IPS-18a (cell line): Measurements from ENCODE around the gene SERPINI1.

ENCODE experiments used
- H3K27ac ChIP-seq: one replicate; pipeline ENCODE4 v1.5.1; 2013; ENCODE audit warnings: low read length
- H3K27me3 ChIP-seq: one replicate; pipeline ENCODE4 v1.6.1; 2013; ENCODE audit warnings: mild to moderate bottlenecking, low read length; ENCODE audit not compliant: control insufficient read depth, insufficient read depth
- H3K36me3 ChIP-seq: one replicate; pipeline ENCODE4 v1.6.1; 2013; ENCODE audit warnings: low read depth, low read length; ENCODE audit not compliant: control insufficient read depth
- H3K4me1 ChIP-seq: one replicate; pipeline ENCODE4 v1.6.1; 2013; ENCODE audit warnings: low read depth, low read length; ENCODE audit not compliant: control insufficient read depth
- H3K4me3 ChIP-seq: one replicate; pipeline ENCODE4 v1.5.1; 2013; ENCODE audit warnings: low read length
- H3K9ac ChIP-seq: one replicate; pipeline ENCODE4 v1.6.1; 2013; ENCODE audit warnings: mild to moderate bottlenecking, low read length, moderate library complexity
- H3K9me3 ChIP-seq: one replicate; pipeline ENCODE4 v1.6.1; 2013; ENCODE audit warnings: low read depth, low read length; ENCODE audit not compliant: control insufficient read depth

Gene SERPINI1

DNA sequence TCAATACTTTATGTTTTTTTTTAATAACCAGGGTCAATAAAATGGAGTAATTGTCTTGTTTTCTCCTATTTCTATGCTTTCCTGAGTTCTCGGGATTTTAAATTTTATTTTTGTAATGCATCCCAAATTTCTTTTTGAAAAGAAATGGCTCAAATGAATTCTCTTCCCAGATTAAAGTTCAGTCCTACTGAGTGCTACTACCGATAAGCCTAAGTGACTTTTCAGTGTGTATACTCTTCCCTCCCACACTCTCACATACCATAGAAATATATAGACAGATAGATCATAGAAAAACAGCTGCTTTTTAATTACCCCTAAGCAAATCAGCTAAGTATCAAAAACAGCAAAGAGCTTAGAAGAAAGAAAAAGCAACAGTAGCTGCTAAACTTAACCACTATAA lies 1.5 kb downstream of the SERPINI1 start:
- Histone ChIP-seq H3K9me3 (no peaks in the 10 kb centered on the region), H3K4me1 (peaks cover 25% of the 10 kb centered on the region), H3K4me3 (peak overlapping the region; percentile 95), H3K27me3 (no peaks in the 10 kb centered on the region), H3K27ac (no peak overlapping the region), H3K9ac (no peak overlapping the region), H3K36me3 (no peaks in the 10 kb centered on the region)

DNA sequence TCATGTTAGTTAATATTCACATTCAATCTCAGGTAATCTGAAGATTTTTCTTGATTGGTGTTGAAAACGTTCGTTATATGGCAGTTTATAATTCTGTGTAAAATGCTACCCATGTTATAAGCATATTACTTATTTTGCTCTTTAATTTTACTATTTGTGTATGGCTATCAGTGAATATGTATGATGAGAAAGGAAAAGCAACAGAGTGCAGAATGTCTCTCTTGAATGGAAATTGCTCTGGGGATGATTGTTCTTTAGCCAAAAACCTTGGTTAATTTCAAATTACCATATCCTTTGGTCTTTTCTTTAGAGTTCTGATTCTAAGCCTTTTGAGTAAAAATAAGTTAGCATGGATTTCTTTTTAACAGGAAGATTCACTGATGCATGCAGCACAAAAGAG lies 2.5 kb downstream of the SERPINI1 start:
- Histone ChIP-seq H3K27me3 (no peaks in the 10 kb centered on the region), H3K36me3 (no peaks in the 10 kb centered on the region), H3K27ac (no peak overlapping the region), H3K9ac (no peak overlapping the region), H3K9me3 (no peaks in the 10 kb centered on the region), H3K4me3 (no peak overlapping the region), H3K4me1 (peaks cover 17% of the 10 kb centered on the region)

DNA sequence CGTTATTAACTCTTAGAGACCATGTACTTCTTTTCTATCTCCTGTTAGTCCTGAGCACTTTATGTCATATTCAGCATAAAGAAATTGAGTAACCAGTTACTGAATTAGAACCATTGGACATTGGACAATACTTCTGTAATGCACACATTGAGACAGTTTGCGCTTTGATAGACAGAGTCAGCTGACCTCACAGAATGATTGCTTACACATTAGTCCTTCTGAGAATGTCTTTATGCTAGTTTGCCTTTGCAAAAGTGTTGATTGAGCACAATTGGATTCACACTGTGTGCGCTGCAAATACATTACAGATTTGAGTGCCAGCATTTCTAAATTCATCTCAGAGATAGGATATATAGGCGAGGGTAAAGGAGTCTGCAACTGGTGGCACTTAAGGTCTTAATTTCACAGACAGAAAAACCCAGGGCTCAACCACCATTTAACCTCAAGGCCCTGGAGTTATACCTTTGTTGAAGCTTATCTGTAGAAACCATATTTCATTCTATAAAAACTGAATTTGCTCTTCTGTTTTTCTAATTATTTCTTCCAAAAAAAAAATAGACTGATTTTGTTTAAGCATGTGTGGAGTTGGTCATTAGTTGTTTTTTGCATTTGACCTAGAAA lies 3.8 kb downstream of the SERPINI1 start:
- Histone ChIP-seq H3K4me3 (no peak overlapping the region), H3K4me1 (peaks cover 10% of the 10 kb centered on the region), H3K9ac (no peak overlapping the region), H3K27ac (no peak overlapping the region), H3K36me3 (no peaks in the 10 kb centered on the region), H3K27me3 (no peaks in the 10 kb centered on the region), H3K9me3 (no peaks in the 10 kb centered on the region)

DNA sequence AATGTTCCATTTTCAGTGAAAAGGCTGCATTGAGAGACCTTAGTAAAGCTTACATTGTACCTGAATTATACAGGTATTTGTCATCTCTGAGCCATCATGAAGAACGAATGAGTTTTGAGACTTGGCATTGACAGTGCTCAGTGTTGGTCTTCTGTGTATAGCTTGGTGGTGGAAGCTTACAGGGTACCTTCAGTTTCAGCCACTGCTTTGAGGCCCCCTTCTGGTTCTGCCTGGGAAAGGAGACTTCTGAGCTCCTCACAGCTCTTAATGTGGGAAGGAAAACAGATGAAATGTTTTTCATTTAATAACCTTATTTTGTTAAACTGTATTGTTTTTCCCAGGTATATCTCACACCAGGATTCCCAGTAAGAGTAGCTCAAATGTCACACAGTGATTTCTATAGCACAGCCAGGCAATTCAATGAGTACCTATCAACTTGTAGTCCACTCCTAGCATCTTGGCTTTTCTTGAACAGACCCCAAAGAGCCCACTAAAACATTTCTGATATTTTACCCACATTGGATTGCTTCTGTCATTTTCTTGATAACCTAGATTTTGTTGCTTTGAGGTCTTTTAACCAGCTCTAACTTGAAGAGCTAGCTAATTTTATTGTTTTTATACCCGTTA lies 5.6 kb downstream of the SERPINI1 start:
- Histone ChIP-seq H3K36me3 (no peaks in the 10 kb centered on the region), H3K4me3 (no peak overlapping the region), H3K9ac (no peak overlapping the region), H3K9me3 (no peaks in the 10 kb centered on the region), H3K27ac (no peak overlapping the region), H3K27me3 (no peaks in the 10 kb centered on the region), H3K4me1 (peaks cover 10% of the 10 kb centered on the region)

DNA sequence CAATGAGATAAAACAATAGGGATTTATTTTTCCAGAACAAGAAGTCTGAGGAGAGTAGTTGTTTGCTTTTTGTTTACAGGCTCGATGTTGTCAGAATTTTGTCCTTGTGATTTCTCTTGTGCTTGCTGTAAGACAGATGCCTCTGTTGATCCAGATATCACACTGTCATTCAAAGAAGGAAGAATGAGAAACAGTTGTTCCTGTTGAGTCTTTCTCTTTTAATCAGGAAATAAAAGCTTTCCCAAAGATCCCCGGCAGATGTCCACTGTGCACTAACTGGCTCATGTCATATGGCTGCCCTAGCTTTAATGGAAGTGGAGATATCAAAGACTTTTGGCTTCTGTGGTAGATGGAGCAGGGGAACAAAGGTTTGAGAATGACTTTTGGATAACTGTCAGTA lies 6.8 kb downstream of the SERPINI1 start:
- H3K36me3 ChIP-seq = no peaks in the 10 kb centered on the region
- H3K9ac ChIP-seq = no peak overlapping the region
- H3K27me3 ChIP-seq = no peaks in the 10 kb centered on the region
- H3K4me3 ChIP-seq = no peak overlapping the region
- H3K9me3 ChIP-seq = no peaks in the 10 kb centered on the region
- H3K27ac ChIP-seq = no peak overlapping the region
- no peaks in the 10 kb centered on the region for H3K4me1 ChIP-seq

DNA sequence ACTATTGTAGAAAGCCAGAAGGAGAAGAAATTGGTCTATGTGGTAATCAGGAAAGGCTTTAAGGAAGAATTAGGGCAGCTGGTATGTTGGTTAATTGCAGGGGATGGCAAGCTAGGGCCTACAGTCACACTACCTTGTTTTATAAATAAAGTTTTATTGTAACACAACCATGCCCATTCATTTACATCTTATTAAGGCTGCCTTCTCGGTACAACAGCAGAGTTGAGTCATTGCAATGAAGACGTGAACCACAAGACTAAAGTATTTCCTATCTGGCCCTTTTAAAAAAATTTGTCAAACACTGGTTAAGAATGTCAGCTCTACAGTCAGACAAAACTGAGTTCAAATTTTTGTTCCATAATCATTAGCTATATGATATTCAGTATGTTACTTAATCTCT lies 8.3 kb downstream of the SERPINI1 start:
- Histone ChIP-seq H3K27ac (no peak overlapping the region), H3K4me1 (no peaks in the 10 kb centered on the region), H3K36me3 (no peaks in the 10 kb centered on the region), H3K9me3 (no peaks in the 10 kb centered on the region), H3K27me3 (no peaks in the 10 kb centered on the region), H3K4me3 (no peak overlapping the region), H3K9ac (no peak overlapping the region)

DNA sequence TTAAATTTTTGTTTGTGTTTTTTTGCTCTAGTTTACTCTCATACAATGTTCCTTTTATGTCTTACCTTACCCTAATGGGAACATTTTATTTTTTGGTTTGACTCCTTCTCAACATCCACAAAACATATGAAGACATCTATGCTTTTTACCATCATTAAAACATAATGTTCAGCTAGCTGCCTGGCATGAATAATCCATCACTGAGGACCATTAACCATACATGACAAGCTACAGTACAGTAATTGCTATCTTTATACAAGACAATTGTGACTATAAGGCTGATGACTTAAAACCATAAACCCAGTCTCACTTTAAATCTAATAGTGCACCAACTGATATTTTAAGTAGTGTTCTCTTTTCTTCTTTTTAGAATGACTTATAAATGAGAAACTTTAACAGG lies 13.7 kb downstream of the SERPINI1 start:
- Histone ChIP-seq H3K36me3 (no peaks in the 10 kb centered on the region), H3K4me3 (no peak overlapping the region), H3K4me1 (no peaks in the 10 kb centered on the region), H3K9ac (no peak overlapping the region), H3K9me3 (no peaks in the 10 kb centered on the region), H3K27ac (no peak overlapping the region), H3K27me3 (no peaks in the 10 kb centered on the region)

DNA sequence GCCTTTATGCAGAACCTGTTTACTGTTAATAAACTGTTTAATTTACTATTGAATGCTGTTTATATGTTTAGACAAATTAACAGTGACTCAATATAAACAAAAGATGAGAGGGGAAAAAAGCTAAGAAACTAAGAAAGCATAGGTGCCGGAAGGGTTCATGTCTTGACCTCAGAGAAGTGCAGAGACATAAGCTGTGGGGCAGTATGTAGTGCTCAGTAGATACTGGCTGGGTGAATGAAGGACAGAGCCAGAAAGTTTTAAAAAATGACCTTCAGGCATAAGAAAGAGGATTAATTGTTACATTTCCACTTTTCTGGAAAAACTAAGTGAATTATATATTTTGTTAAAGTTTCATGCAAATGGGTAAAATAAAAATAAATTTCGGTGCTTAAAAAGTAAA lies 14.2 kb downstream of the SERPINI1 start:
- no peaks in the 10 kb centered on the region for H3K36me3 ChIP-seq
- H3K9ac ChIP-seq = no peak overlapping the region
- no peaks in the 10 kb centered on the region for H3K27me3 ChIP-seq
- H3K27ac ChIP-seq = no peak overlapping the region
- no peaks in the 10 kb centered on the region for H3K4me1 ChIP-seq
- no peaks in the 10 kb centered on the region for H3K9me3 ChIP-seq
- no peak overlapping the region for H3K4me3 ChIP-seq

DNA sequence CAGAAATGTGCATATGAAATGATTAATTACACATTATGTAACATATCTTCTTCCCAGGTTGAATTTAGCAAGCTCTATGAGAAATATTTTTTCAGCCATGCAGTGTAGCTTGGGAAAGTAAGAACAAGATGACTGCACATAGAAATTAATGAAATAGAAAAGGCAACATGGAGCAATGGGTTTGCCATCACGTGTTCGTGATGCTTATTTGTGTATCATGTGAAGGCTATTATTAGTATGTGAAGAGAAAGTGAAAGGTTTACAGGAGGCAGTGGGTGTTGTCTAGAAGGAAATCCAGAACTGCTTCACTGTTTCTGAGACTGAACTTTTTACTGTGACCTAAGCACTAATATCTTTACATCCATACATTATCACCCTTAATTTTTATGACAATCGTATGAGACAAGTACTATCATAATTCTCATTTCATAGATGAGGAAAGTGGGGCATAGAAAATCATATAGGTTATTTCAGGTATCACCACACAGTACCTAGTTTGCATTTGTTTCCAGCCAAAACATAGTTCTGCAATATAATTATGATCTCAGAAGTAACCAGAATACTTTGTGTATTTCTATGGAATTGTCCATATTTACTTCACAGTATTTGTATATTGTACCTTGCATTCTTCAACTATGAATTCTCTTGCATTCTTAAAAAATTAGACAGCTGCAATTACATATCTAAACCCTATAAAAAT lies 14.9 kb downstream of the SERPINI1 start:
- Histone ChIP-seq H3K4me1 (peaks cover 4% of the 10 kb centered on the region), H3K27ac (no peak overlapping the region), H3K27me3 (no peaks in the 10 kb centered on the region), H3K36me3 (no peaks in the 10 kb centered on the region), H3K9ac (no peak overlapping the region), H3K9me3 (no peaks in the 10 kb centered on the region), H3K4me3 (no peak overlapping the region)

DNA sequence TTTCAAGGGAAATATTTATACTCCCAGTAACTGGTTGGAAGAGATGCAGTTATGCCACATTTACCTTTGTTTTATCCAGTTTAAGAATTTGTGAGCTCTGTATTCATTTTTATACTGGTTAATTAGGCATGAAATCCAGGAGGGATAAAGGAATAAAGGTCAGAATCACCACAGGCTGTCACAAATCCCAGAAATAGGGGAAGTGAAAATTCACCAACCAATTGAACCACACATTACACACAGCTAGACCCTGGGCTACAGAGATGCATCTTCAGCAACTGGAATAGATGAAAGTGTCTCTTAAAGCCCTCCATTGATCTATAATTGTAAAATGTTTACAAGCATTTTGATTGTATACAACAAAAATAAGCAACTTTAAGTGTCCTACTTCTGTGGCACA lies 18.5 kb downstream of the SERPINI1 start:
- Histone ChIP-seq H3K27me3 (no peaks in the 10 kb centered on the region), H3K4me1 (peaks cover 6% of the 10 kb centered on the region), H3K4me3 (no peak overlapping the region), H3K9ac (no peak overlapping the region), H3K36me3 (no peaks in the 10 kb centered on the region), H3K9me3 (no peaks in the 10 kb centered on the region), H3K27ac (no peak overlapping the region)

DNA sequence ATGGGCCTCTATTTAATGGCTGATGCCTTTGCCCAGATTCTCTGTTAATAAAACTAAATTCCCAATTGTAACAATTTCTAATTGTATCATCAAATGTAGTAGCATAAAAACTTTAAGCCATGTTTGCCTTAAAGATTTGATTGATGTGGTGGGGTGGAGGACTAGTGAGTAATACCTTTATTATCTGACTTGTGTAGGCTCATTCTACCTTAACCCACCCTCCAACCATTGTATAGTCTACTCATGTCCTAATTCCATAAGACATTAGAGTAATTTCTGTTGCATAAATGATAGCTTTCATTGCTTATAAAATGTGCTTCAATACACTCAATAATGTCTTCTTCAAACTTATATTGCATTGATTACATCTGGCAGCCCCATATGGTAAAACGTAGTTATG lies 25.8 kb downstream of the SERPINI1 start:
- H3K36me3 ChIP-seq = no peaks in the 10 kb centered on the region
- H3K9ac ChIP-seq = no peak overlapping the region
- no peak overlapping the region for H3K4me3 ChIP-seq
- no peak overlapping the region for H3K27ac ChIP-seq
- no peaks in the 10 kb centered on the region for H3K27me3 ChIP-seq
- no peaks in the 10 kb centered on the region for H3K9me3 ChIP-seq
- no peaks in the 10 kb centered on the region for H3K4me1 ChIP-seq

DNA sequence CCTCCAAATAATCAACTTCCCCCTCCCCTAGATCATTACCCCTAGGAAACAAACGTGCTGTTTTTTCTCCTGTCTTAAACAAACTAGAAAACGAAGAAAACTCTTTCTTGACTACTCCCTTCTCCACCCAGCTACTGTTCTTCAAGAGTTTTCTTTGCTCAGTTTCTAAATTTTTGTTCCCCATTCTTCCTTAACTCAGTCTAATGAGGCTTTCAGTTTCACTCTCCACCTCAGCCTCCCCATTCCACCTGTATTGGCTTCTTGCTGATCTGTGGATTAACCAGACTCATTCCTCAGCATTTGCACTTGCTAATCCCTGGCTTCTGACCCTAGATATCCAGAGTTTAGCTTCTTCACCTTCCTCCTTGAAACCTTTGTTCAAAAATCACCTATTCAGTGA lies 26.8 kb downstream of the SERPINI1 start:
- H3K4me3 ChIP-seq = no peak overlapping the region
- H3K36me3 ChIP-seq = no peaks in the 10 kb centered on the region
- no peaks in the 10 kb centered on the region for H3K4me1 ChIP-seq
- H3K9me3 ChIP-seq = no peaks in the 10 kb centered on the region
- H3K27ac ChIP-seq = no peak overlapping the region
- H3K27me3 ChIP-seq = no peaks in the 10 kb centered on the region
- H3K9ac ChIP-seq = no peak overlapping the region
